SH-SY5Y (cell line): ENCODE measurements around the gene TOX3.

Experiments used
- GATA2 ChIP-seq: IDR thresholded peaks from 2 replicates; pipeline ENCODE4 v1.6.1; 2011; ENCODE audit warnings: mild to moderate bottlenecking, low read depth, low read length
- GATA3 ChIP-seq: IDR thresholded peaks from 2 replicates; pipeline ENCODE4 v1.6.1; 2011; ENCODE audit warnings: low read depth, mild to moderate bottlenecking, low read length, moderate library complexity

DNA sequence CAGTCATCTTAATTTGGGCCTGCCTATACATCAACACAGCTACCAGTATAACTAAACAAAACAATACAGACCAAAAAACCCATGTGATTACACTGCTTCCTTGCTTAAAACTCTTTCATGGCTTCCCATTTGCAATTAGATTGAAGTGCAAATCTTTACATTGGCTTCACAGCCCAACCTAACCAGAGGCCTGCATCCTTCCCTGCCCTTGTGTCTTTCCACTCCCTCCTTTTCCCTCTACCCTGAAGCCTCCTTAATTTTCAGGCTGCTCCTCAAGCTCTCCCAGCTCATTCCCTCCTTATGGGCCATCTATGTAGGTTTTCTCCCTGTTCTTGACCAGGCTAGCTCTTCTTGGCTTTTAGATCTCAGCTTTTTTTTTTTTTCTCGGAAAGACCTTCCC, 147.8 kb downstream of the TOX3 start:
- no peak for TF ChIP-seq GATA2
- TF ChIP-seq GATA3 = no peak
